Neutrophil (primary cell): ENCODE results near the gene BCL2L12.
"Not testable (repeated sequence)": the region's sequence is repeated elsewhere in the genome, so short reads cannot be mapped to it uniquely, and the experiment has no call there.

Experiments used
- H3K27ac ChIP-seq: fragments of 200-600 bp; sonication (generic); 2 replicates; pipeline ENCODE4 v1.5.1; 2016; ENCODE audit warnings: mild to moderate bottlenecking, moderate library complexity
- H3K27me3 ChIP-seq: fragments of 200-600 bp; sonication (generic); 2 replicates; pipeline ENCODE4 v1.6.0; 2016; ENCODE audit warnings: mild to moderate bottlenecking
- H3K36me3 ChIP-seq: fragments of 200-600 bp; sonication (generic); 2 replicates; pipeline ENCODE4 v1.5.1; 2017
- H3K4me1 ChIP-seq, 2 experiments: fragments of 200-600 bp in 1 of 2; sonication (generic) in 1 of 2; 1 replicate in 1 of 2; 2 replicates in 1 of 2; pipeline versions ENCODE4 v1.5.1 to v1.6.1; 2013 to 2016; ENCODE audit warnings: low read depth in 1 of 2, low read length in 1 of 2, mild to moderate bottlenecking in 1 of 2, moderate library complexity in 1 of 2; ENCODE audit not compliant: control insufficient read depth in 1 of 2, insufficient read depth in 1 of 2
- H3K4me3 ChIP-seq, 2 experiments: fragments of 200-600 bp in 1 of 2; sonication (generic) in 1 of 2; 1 replicate in 1 of 2; 2 replicates in 1 of 2; pipeline ENCODE4 v1.5.1; 2013 to 2016; ENCODE audit warnings: low read depth in 1 of 2, low read length in 1 of 2, mild to moderate bottlenecking in 1 of 2, moderate library complexity in 1 of 2
- H3K9me3 ChIP-seq: fragments of 200-600 bp; sonication (generic); 2 replicates; pipeline ENCODE4 v1.5.1; 2016
- TF ChIP-seq, protein P1 (sequence below): fragments of 200-600 bp; sonication (generic); IDR thresholded peaks from 2 replicates; pipeline ENCODE4 v1.5.1; 2016; ENCODE audit warnings: antibody characterized with exemption

The BCL2L12 gene

DNA sequence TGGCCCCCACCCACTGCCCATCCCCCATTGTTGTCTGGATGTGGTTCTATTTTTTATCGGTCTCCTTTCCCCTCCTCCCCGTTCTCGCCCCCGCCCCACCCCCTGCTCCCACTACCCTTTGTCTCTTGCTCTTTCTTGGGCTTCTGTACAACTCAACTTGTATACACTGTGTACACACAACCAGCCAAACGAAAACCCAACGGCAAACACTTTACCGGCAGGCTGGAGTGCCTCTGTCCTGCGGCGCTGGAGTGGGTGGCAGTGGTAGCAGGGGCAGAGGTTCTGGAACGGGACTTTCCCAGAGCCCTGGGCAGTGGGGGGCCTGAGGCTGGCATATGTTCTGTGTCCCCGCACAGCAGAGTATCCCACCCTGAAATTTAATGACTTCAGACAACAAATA is 39.5 kb upstream of the BCL2L12 start:
- H3K36me3 ChIP-seq = peaks cover 52% of the 10 kb centered on the region
- H3K27ac ChIP-seq = no peak overlapping the region
- TF ChIP-seq, protein P1, sequence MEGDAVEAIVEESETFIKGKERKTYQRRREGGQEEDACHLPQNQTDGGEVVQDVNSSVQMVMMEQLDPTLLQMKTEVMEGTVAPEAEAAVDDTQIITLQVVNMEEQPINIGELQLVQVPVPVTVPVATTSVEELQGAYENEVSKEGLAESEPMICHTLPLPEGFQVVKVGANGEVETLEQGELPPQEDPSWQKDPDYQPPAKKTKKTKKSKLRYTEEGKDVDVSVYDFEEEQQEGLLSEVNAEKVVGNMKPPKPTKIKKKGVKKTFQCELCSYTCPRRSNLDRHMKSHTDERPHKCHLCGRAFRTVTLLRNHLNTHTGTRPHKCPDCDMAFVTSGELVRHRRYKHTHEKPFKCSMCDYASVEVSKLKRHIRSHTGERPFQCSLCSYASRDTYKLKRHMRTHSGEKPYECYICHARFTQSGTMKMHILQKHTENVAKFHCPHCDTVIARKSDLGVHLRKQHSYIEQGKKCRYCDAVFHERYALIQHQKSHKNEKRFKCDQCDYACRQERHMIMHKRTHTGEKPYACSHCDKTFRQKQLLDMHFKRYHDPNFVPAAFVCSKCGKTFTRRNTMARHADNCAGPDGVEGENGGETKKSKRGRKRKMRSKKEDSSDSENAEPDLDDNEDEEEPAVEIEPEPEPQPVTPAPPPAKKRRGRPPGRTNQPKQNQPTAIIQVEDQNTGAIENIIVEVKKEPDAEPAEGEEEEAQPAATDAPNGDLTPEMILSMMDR = no peak
- no peaks in the 10 kb centered on the region for H3K27me3 ChIP-seq
- H3K4me1 ChIP-seq = no peaks in the 10 kb centered on the region
- no peaks in the 10 kb centered on the region for H3K9me3 ChIP-seq
- no peak overlapping the region for H3K4me3 ChIP-seq

DNA sequence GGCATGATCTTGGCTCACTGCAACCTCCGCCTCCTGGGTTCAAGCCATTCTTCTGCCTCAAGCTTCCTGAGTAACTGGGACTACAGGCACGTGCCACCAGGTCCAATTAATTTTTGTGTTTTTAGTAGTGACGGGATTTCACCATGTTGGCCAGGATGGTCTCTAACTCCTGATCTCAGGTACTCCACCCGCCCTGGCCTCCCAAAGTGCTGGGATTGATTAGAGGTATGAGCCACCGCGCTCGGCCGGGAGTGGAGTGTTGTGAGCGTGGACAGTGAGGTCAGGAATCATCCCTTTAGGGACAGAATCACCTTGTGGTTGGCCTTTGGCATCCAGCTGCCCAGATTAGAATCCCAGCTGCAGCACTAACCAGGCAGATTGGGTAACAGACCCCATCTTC is 36.1 kb upstream of the BCL2L12 start:
- no peak overlapping the region for H3K4me3 ChIP-seq
- no peaks in the 10 kb centered on the region for H3K9me3 ChIP-seq
- peaks cover 40% of the 10 kb centered on the region for H3K36me3 ChIP-seq
- H3K4me1 ChIP-seq = no peaks in the 10 kb centered on the region
- TF ChIP-seq, protein P1 = no peak
- no peak overlapping the region for H3K27ac ChIP-seq
- no peaks in the 10 kb centered on the region for H3K27me3 ChIP-seq

DNA sequence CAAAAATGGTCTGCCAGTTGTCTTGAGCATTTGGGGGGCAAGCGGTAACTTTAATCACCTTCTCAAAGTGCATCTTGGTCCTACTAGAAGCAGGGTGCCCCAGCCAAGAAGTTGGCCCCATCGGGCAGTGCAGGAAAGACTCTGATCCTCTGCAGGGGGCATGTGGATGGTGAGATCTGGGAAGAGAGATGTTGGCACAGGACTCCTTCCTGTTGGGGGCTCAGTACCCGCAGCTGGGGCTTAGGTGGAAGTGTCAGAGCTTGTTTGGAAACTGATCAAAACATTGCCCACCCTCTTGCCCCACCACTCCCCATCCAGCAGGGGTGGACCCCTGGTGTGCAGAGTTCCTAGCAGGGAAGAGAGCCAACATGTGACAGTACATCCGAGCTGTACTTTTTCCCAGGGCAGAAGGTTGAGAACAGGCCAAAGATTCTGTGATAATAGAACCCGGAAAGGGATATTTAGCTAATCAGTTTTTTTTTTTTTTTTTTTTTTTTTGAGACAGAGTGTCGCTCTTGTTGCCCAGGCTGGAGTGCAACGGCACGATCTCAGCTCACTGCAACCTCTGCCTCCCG is 34.6 kb upstream of the BCL2L12 start:
- Histone ChIP-seq H3K4me3 (no peak overlapping the region), H3K9me3 (no peaks in the 10 kb centered on the region), H3K4me1 (no peaks in the 10 kb centered on the region), H3K36me3 (peaks cover 26% of the 10 kb centered on the region), H3K27ac (no peak overlapping the region), H3K27me3 (peaks cover 9% of the 10 kb centered on the region)
- TF ChIP-seq, protein P1 = no peak

DNA sequence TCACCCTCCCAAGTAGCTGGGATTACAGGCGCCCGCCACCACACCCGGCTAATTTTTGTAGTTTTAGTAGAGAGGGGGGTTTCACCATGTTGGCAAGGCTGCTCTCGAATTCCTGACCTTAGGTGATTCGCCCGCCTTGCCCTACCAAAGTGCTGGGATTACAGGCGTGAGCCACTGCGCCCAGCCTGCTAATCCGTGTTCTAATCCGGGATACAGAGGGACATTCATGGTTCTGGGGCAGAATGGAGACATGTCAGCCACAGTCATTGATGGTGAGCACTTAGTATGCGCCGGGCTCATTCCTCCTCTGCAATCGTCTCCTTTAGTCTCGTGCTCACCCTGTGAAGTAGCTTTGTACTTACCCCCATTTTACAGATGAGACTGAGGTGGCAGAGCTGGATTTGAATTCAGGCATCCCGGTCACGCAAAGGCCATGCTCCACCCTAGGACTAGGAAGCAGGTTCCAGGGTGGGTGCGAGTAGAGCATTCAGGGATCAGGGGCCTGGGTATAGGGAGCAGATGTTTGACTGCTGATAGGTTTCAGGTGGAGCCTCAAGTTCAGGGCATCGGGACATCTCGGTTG is 34.0 kb upstream of the BCL2L12 start:
- Histone ChIP-seq H3K36me3 (peaks cover 20% of the 10 kb centered on the region), H3K4me3 (no peak overlapping the region), H3K9me3 (no peaks in the 10 kb centered on the region), H3K4me1 (no peaks in the 10 kb centered on the region), H3K27ac (no peak overlapping the region), H3K27me3 (peaks cover 15% of the 10 kb centered on the region)
- TF ChIP-seq, protein P1 = no peak

DNA sequence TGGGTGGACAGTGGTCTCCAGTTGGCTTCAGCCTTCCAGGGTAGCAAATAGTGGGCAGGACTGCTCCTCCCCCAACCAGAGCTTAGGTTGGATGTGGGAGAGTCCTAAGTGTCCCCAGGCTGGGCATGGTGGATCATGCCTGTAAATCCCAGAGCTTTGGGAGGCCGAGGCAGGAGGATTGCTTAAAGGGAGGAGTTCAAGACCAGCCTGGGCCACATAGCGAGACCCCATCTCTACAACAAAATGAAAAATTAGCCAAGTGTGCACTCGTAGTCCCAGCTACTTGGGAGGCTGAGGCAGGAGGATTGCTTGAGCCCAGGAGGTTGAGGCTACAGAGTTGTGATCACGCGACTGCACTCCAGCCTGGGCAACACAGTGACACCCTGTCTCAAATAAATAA is 33.2 kb upstream of the BCL2L12 start:
- peaks cover 11% of the 10 kb centered on the region for H3K36me3 ChIP-seq
- TF ChIP-seq, protein P1 = no peak

DNA sequence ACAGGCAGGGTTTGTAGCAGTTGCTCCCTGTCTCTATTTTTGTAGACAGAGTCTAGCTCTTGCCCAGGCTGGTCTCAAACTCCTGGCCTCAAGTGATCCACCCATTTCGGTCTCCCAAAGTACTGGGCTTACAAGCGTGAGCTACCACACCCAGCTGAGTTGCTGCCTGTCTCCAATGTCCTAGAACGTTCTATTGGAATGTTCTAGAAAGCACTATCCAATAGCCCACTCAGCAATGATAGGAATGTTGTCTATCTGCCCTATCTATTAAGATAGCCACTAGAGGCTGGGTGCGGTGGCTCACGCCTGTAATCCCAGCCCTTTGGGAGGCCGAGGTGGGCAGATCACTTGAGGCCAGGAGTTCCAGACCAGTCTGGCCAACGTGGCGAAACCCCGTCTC is 32.5 kb upstream of the BCL2L12 start:
- not testable (repeated sequence) for H3K4me3 ChIP-seq, H3K27ac ChIP-seq, H3K4me1 ChIP-seq, H3K36me3 ChIP-seq, H3K9me3 ChIP-seq
- H3K27me3 ChIP-seq = peaks cover 28% of the 10 kb centered on the region

More for the DNA sequence above, 33.2 kb upstream of the BCL2L12 start:
- no peaks in the 10 kb centered on the region for H3K9me3 ChIP-seq
- H3K4me3 ChIP-seq = no peak overlapping the region
- H3K27ac ChIP-seq = no peak overlapping the region
- no peaks in the 10 kb centered on the region for H3K4me1 ChIP-seq
- peaks cover 21% of the 10 kb centered on the region for H3K27me3 ChIP-seq
